Measurements from ENCODE around the gene ATF7.
"Not testable (repeated sequence)": the region's sequence is repeated elsewhere in the genome, so short reads cannot be mapped to it uniquely, and the experiment has no call there.

ATF7 gene

GRCh38 chr12:53598971-53599370, 27.2 kb downstream of the ATF7 start:
- not testable (repeated sequence) for DNase-seq (ENCODE audit: low read depth in 2 of 3, low spot score in 2 of 3)

DNA sequence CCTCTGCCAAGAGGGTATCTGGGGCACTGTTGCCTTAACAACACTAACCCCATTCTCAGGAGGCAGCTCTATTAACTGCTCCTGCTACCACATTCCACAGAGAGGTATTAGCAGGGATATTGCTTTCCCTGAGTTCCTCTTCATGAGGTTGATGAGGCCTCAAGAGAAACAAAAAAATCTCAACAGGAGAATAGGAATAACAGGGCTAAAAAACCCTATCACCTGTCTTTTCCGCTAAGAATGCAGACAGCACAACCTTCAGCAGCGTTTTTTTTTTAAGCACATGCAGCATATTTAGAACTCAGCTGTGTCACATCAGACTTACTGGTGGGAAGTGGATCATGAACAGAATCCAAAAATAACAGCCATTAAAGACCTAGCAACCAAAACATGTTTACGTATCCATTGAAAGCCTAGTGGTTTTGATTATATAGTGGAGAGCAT, 29.2 kb downstream of the ATF7 start:
- DNase-seq (ENCODE audit: low read depth in 2 of 3, low spot score in 2 of 3), result no peak

DNA sequence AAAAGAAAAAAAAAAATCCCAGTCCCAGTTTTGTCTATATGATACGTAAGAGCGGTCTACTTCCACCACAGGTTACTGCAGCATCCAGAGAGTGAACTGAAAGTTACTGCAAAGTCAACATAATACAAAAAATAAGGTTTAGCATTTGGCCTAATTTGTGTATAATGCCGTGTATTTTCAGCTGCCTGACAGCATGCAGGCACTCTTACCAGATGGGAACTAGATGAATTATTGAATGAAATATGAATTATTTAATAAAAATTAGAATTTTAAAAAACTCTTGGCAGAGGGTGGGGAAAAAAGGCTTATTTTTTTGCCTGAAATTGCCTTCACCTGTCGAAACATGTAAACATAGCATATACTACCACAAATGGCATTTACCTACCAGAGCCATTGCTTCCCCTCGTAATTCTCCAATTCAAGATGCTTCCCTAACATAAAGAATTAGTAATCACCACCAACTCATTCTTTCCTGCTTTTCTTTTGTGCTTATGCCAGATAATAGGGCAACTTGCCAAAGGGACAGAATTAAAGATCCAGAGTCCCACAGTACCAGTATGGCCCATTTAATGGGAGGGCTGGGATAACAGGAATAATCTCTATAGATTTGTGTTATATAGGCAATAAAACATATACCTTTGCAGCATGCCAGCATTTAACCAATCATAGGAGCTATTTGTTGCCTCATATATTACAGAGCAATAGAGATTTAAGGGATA, 31.1 kb downstream of the ATF7 start:
- DNase-seq (ENCODE audit: low read depth in 2 of 3, low spot score in 2 of 3), result no peak

DNA sequence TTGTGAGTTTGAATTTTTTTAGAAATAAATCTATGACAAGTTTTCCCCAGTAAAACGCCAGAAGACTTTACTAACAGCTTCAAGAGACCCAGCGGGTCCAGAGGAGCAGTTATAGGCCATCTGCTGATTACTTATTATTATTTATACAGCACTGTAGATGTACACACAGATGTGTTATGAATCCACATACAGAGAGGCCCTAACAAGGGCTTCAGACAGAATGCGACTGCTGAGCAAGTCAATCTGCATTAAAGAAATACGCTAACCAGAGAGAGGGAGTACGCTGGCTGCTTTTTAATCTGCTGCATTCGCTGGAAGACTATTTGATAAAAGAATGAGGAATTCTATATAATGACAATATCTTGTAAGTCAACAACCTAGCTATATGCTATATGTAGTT, 32.5 kb downstream of the ATF7 start:
- DNase-seq (ENCODE audit: low read depth in 2 of 3, low spot score in 2 of 3), result no peak

DNA sequence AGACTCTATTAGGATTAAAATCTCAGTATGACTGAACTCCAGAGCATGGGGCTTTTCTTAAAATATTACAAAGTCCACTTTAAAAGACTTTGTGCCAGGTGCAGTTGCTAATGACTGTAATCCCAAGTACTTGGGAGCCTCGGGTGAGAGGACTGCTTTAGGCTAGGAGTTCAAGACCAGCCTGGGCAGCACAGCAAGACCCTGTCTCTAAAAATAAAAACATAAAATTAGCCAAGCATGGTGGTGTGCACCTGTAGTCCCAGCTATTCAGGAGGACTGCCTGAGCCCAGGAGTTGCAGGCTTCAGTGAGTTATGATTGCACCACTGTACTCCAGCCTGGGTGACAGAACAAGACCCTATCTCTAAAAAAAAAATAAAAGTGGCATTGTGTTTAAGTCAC, 33.2 kb downstream of the ATF7 start:
- no peak for DNase-seq (ENCODE audit: low read depth in 2 of 3, low spot score in 2 of 3)

DNA sequence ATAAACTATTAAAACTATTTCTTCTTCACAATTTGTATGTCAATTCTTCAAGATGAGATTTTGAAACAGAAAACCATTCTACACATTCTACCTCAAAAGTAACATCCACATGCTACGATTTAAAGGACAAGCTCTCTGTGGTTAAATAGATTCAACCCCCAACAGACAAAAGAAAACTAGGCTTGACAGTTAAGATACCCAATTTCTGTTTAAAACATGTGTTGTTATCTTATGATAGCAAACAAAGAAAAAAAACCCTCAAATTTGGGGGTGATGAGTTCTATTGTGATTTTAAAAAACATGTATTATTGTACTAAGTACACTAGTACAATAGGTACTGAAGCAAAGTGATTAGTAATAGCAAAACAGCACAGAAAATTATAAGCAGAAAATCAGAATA, 33.8 kb downstream of the ATF7 start:
- no peak for DNase-seq (ENCODE audit: low read depth in 2 of 3, low spot score in 2 of 3)

DNA sequence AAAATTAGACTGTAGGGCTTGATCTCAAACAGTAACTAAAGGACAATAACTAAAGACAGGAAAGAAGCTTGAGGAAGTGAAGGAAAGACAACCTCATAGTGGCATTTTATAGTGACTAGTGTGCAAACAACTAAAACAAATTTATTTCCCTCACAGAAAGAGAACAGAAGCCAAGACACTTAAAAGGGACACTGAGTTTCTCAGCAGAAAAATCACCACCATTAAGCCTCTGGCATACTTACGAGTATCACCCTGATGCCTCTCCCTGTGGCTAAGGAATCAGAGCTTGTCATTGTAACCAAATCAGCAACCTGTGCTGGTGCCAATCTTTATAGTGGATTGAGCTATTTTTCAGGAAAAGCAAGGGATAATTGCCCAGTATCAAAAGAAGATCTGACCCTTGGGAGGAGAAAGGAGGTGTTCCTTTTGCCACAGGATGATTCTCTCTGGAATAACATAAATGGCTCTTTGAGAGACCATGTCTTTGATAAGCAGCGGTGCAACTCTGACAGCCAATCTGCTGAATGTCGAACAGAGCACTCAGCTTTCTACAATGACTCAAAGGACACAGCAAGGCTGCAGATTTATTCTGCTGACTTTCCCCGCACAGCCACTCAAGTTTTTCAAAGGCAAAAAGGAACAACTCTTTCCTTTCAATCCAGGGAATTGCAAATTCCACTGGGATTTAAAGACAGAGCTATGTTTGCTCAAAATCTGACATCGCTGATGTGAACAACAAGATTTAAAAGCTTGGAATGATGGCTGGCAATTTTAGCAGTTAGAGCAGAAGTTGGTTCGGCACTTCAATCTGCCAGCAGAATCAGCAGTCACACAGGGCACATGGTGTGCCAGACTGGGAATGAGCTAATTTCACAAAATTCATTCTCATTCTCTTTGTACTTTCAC, 34.6 kb downstream of the ATF7 start:
- no peak for DNase-seq (ENCODE audit: low read depth in 2 of 3, low spot score in 2 of 3)

- DNase-seq (ENCODE audit: low read depth in 2 of 3, low spot score in 2 of 3), result no peak
Measured at GRCh38 chr12:53590652-53591051, 35.5 kb downstream of the ATF7 start.

DNA sequence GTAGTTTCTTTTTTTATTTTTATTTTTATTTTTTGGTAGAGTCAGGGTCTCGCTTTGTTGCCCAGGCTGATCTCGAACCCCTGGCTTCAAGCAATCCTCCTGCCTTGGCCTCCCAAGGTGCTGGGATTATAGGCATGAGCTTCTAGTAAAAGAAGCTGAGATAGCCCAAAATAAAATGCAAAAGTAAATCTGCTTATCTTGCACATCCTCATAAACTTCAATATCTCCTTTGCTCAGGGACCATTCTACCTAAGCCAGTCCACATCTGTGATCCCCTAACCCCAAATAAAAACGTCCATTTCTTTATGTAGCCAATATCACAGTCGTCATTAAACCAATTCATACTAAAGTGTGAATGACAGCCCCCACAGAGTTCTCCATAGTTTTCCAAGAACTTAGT, 36.3 kb downstream of the ATF7 start:
- DNase-seq (ENCODE audit: low read depth in 2 of 3, low spot score in 2 of 3), result no peak

DNA sequence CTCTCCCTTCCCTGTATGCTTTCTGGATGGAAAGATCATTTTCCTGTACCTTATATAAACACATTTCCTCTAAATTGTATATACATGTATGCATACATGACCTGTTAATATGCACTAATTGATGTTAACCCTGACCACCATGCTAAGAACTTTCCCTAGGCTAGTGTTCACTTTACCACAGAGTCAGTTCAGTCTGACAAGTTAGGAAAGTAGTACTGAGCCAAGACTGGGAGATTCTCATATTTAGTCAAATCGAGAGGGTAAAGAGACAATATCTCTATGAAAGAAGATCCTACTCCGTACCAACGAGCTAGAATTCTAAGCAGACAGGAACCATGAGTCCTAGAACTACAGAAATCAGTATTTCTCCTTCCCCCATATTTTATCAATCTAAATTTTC, 36.8 kb downstream of the ATF7 start:
- no peak for DNase-seq (ENCODE audit: low read depth in 2 of 3, low spot score in 2 of 3)

DNA sequence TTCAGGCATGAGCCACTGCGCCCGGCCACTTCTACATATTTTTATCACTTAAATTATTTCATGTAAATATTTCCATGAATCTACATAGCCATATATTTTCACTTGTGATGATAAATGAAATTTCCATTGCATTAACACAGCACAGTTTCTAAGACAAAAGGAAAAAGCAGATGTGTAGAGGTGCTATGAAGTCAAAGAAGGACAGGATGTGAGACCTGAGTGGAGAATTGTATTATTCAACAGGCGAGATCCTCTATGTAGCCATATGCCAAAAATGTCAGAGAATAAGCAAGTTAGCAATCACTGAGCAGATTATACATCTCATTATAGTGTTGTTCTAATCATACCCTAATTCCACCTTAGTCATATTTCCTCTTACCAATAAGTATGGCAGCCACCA, 38.1 kb downstream of the ATF7 start:
- DNase-seq (ENCODE audit: low read depth in 2 of 3, low spot score in 2 of 3), result no peak

- DNase-seq (ENCODE audit: low read depth in 2 of 3, low spot score in 2 of 3), result no peak
Measured at GRCh38 chr12:53586745-53587144, 39.4 kb downstream of the ATF7 start.

GRCh38 chr12:53585448-53586125, 40.6 kb downstream of the ATF7 start:
- DNase-seq (ENCODE audit: low read depth in 2 of 3, low spot score in 2 of 3), result no peak

DNA sequence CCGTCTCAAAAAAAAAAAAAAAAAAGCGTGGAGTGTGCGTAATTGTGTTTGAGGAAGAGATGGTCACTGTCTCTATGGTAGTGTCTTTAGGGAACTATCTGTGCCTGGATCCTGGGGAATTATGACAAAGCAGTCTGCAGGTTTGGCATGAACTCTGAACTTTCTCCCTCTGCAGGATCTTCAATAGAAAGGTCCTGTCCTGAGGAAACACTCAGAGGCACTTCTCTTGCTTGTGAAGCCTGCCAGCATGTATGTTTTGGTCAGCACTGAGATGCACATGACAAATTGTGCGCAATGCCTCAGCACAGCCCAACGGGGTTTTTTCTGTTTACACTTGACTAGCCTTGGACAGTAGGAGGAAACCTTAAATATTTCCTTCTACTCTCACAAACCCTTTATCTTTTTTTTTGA, 46.6 kb downstream of the ATF7 start:
- no peak for DNase-seq (ENCODE audit: low read depth in 2 of 3, low spot score in 2 of 3)

DNA sequence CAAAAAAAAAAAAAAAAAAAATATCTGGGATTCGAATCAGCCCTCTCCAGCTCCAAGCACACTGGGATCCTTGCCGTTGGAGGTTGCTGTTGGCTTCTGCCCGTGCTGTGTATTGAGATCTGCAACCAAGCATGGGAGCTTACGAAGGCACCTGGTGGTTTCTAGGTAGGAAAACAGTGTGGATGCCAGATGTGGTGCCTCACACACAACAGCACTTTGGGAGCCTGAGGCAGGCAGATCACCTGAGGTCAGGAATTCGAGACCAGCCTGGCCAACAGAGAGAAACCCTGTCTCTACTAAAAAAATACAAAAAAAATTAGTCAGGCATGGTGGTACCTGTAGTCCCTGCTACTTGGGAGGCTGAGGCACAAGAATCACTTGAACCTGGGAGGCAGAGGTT, 47.4 kb downstream of the ATF7 start:
- no peak for DNase-seq (ENCODE audit: low read depth in 2 of 3, low spot score in 2 of 3)

DNA sequence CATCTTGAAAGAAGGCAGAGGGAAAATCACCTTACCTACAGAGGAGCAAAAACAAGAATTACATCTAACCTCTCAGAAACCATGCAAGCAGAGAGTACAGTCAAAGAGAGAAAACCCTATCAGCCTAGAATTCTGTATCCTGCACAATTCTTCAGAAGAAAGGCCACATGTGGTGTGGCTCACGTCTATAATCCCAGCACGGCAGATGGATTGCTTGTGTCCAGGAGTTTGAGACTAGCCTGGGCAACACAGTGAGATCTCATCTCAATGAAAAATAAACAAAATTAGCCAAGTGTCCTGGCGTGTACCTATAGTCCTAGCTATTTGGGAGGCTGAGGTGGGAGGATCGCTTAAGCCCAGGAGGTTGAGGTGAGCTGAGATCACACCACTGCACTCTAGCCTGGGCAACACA, 48.2 kb downstream of the ATF7 start:
- no peak for DNase-seq (ENCODE audit: low read depth in 2 of 3, low spot score in 2 of 3)

DNA sequence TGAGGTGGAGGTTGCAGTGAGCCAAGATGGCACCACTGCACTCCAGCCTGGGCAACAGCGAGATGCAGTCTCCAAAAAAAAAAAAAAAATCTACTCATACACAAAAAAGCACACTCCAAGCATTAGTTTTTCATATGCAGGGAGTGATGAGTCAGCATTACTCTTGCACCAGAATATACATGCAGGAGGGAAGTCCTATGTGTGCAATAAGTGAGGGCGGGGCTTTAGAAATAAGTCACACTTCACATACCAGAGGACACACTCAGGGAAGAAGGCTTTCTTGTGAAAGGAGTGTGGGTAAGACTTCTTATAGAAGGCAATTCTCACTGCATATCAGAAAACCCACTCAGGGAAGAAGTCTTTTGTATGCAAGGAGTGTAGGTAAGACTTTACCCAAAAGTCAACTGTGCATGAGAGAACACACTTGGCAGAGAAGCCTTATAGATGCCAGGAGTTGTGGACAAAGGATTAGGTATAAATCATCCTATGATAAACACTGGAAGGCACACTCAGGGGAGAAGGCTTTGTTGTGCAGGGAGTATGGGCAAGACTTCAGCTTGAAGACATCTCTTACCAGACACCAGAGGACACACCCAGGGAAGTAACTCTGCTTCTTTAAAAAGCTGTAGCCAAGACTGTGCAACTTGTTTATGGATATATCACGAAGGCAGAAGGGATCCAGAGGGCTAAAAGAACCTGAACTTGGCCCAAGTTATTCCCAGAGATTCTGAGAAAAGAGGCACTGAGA, 50.5 kb downstream of the ATF7 start:
- DNase-seq (ENCODE audit: low read depth in 2 of 3, low spot score in 2 of 3), result no peak

DNA sequence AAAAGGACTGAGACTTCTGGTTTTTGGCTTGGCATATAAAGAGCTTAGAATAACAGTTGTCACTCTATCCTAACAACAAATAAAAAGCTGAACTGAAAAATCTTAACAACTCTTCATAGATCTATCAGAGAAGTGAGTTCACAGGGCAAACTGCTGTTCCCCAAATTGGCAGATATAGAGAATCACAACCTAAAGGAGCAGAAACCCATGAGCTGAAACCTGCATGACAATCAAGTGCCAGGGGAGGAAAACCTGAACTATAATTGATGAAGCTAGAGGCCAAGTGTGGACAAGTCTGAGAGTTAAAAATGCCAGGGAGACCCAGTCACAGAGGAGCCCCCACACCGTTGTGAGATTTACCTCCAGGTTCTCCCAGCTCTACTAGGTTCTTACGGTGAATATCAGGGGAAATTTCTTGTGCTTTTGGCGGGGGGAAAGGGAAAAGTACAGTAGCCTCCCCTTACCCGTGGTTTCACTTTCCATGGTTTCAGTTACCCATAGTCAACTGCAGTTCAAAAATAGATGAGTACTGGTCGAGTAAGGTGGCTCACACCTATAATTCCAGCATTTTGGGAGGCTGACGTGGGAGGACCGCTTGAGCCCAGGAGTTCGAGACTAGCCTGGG, 53.9 kb downstream of the ATF7 start:
- no peak for DNase-seq (ENCODE audit: low read depth in 2 of 3, low spot score in 2 of 3)

GRCh38 chr12:53571295-53571694, 54.9 kb downstream of the ATF7 start:
- no peak for DNase-seq (ENCODE audit: low read depth in 2 of 3, low spot score in 2 of 3)

- no peak for DNase-seq (ENCODE audit: low read depth in 2 of 3, low spot score in 2 of 3)
Measured at GRCh38 chr12:53568809-53569557, 57.2 kb downstream of the ATF7 start.

Measured in activated CD8-positive, alpha-beta memory T cell treated with anti-CD3 and anti-CD28 coated beads for 48 hours (primary cell).